DMS53 (cell line): ENCODE results near the gene PKNOX2.

Experiments used
- DNase-seq: peaks from one replicate; lab custom pipeline; 2025; lab: John Stamatoyannopoulos, UW

PKNOX2 gene

DNA sequence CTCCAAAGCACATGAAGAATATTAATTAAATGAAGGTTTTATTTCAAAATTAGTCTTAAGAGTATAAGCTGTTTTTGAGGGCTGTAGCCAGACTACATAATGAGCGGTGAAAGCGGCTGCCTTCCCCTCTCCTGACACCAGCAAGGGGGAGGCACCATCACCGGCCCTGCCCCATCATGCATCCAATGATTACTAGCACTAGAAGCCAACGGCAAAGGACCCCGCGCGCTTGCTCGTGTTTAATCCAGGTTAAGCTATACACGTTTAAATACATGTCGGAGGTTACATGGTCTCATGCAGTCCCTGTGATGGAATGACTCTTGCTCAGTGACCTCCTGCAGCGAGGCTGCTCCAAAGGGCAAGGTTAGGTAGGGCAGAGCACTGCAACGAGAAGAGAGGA, 281.2 kb downstream of the PKNOX2 start:
- no peak for DNase-seq

DNA sequence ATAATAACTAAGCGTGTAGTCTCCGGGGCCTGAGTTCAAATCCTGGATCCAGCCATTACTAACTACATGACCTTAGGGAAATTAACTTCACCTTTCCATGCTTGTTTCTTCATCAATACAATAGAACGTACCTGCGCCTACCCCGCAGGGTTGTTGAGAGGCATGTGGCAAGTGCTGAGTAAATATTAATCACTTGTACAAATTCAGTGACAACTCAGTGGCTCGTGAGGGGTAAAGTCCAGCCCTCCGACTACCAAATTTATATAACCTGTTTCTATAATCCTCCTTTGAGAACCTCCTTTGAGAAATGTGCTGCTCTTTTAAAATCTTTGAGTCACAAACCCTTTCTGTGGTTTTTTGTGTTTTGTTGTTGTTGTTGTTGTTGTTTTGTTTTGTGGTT, 281.7 kb downstream of the PKNOX2 start:
- peak; percentile 64 for DNase-seq

DNA sequence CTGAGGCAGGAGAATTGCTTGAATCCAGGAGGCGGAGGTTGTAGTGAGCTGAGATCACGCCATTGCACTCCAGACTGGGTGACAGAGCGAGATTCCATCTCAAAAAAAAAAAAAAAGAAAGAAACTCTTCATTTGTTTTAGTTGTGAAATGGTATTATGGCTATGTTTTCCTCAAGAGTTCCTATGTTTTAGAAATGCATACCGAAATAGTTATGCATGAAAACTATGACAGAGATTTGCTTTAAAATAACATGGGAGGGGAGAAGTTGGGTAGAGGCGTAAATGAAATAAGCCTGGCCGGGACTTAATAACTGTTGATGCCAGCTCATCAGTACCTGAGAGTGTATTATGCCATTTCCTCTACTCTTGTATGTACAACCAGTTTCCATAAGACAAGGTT, 283.2 kb downstream of the PKNOX2 start:
- DNase-seq, result no peak

DNA sequence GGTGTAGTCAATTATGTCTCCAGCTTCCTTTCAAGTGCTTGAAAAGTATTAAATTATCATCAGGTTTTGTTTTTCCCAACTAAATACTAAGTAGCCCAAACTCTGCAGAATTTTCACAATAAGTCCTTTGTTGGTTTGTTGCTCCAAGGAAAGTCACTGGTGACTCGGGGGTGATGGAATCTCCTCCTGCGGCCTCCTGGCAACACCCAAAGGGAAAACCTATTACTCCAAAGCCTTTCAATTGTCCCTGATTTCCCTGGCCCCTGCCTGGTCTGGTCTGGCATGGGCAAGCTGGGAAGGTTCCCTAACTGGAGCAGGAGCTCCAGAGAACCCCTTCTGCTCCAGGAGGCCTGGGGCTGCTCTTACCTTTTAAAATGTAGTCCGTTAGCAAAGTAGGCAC, 283.6 kb downstream of the PKNOX2 start:
- DNase-seq, result no peak

DNA sequence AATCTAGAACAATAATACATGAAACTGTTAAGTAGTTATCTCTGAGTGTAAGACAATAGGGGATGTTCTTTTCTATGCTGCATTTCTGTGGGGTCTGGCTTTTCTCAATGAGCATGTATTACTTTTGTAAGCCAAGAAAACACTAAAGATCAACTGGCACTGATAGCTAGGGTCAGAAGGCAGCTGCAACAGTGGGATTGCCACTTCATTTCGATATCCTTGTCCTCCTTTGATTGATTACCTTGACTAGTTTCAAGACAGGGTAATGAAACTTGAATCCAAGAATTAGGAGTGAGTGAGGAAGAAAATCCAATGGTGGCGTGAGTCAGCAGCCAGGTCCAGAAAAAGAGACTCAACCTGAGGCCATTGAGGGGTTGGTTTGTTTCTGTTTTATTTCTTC, 285.0 kb downstream of the PKNOX2 start:
- DNase-seq, result no peak

DNA sequence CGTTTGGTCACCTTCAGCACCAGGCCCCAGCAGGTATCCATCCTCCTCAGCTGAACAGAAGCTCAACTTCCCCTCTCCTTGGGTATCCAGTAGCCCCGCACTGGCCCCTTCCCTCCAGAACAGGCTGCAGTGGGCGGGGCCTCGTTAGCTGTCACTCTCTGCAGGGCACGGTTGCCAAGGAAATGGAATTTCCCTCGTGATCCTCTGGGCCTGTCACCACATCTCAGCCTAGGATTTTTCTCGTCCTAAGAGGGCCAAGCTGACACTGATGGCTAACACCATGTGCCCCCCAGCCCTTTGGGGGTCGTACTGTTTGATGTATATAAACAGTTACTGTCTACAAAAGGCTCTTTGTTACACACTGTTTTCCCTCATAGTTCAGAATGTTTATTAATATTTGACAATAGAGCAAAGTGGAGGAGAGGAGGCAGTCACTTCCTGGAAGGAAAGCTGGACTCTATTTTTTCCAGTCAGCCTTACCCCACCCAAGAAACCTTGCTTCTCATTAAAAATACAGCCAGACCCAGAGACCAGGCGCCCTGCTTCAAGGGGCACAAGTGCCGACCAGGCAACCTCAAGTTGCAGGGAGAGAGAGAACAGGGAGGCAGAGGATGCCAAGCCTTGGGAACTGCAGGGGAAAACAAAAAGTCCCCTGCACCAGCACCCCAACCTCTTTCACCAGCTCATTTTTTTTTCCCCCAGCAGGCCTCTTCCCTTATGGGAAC, 287.0 kb downstream of the PKNOX2 start:
- peak; percentile 81 for DNase-seq

DNA sequence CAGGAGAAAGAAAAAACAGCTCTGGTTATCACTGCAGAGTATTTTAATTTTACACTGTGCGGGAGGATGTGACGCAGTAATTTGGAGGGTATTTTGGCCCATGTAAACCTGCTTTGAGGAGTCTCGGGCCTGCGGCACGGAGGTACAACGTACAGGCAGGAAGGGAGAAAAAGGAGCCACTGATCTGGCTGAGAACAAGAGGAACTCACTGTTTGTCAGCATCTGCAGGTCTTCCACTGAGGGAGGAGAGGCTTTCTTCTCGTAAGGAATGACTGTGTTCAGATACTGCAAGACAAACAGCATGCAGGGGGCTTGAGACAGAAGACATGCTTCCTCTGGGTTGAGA, 287.5 kb downstream of the PKNOX2 start:
- DNase-seq, result no peak

DNA sequence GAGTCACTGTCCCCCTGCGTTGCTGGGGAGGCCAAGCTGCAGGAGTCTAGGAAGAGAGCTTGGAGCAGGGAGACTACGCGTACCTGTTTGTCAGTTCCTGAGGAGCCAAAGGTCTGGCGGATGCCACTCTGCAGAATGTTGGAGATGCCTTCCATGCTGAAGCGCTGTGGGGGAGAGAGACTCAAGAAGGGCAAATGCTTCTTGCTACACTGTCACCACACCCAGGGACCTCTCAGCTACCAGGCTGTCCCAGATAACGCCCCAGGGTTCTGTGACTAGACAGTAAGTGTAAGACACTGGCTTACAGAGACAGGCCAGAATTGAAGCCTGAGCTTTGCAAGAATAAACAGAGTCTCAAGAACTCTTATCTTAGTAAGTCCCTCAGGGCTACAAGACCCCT, 289.5 kb downstream of the PKNOX2 start:
- DNase-seq, result no peak

DNA sequence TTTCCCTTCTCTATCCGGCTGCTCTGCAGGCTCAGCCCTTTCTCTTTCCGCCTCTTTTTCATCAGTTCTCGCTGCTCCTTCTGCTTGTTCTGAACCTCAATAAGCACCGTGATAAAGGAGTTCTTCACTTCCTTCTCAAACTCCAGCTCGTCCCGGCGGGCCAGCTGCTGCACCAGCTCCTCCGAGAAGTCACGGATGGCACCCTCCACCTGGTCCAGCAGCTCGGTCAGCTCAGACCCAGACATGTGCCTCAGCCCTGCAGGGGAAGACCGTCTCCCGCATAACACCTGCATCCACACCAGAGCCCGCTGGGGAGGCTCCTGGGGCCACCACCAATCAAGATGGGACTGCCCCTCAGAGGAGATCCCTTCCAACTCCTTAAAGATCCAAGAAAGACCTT, 291.3 kb downstream of the PKNOX2 start:
- DNase-seq, result no peak

DNA sequence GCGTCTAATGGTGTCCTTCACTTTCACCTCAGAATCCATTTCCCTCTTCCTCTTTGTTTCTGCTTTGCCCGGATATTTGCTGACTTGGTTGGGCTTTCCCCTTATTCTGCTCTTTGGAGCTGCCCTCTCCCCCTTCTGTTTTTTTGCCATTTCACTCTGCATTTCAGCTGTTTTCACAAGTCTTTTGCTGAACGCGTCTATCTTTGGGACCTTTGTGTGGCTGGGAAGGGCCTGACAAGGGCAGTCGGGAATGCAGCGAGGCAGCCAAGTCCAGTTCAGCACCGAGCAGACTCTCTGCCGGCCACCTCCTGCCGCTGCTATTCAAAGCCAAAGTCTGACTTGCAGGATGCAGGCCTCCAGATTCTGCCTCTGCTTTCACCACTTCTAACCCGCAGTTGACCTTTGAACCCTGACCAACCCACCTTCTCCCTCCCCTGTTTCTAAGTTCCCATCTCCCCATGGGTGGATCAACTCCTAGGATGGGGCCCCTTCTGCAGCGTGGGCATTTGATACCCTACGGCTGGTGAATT, 293.3 kb downstream of the PKNOX2 start:
- DNase-seq, result no peak

DNA sequence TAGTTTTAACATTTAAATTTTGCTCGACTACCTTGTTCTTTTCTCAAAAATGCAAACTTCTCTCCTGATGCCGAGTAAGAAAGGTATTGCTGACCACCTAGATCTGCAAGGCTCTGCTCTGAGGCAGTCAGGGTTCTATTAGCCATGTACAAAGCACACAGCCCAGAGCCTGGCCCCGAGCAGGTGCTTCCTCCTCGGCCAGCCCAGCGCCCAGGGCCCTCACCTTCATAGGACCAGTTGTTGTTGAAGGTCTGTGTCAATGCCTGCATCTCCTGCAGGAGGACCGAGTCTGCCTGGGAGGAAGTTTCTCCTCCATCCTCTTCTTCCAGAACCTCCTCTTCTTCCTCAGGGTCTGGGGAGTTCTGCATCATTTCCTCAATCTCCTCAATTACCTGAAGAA, 295.7 kb downstream of the PKNOX2 start:
- DNase-seq, result no peak

DNA sequence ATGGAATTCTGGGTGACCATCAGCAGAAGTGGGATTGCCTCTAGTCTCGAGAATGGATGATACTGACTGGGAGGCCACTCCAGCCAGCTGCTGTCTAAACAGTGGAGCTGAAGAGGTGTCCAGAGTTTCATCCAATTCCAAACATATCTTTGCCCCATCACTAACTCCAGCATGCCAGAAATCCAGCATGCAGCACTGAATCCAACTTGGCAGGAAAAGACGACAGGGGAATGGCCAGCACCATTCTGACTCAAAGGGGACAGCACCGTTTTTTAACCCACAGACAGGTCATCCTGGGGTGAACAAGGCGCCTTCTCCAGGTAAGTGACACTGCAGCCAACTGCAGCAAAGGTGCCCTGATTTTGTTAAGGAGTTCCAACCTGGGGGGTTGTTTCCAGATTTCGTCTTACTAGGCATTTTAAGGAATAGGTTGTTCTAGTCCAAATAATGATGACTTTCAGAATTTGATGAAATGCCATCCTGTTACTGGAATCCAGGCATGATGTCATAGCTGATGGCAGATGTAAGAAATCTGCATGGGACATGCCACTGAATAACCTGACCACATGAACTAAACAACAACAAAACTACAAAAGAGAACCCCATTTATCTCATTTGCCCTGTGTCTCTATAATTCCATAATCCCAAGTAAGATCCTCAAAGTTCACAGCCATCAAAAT, 299.2 kb downstream of the PKNOX2 start:
- DNase-seq, result no peak

DNA sequence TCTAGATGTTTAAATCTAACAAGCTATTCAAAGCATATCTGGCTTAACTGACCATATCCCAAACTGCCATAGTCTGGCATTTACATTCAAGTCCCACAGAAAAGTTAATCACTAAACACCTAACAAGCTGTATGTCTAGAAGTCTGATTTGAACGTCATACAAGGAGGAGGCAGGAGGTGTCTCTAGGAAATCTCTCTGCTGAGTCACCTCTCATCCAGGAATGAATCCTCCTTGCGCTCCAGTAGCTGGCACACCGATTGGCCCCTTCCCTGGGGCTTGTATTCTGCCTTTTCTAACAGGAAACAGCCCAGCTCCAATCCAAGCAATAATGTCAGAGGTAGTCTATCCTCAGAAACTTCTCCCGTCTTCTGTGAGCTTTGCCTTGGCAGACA, 299.7 kb downstream of the PKNOX2 start:
- no peak for DNase-seq

DNA sequence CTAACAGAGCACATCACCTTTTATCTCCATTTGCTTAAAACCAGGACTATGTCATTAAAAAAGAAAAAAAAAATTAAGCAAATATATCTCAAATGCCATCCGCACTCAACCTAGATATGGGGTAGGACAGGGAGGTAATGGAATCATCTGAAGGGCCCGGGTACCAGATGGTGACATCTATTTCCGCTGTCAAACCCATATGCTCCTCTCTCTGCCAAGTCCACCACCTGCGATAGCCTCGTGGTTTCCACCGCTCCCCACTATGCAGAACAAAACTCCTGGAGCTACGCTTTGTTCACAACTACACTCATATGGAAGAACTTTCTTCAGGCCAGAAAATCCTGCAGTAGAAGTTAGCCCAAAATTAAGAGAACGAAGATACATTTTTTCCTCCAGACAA, 300.1 kb downstream of the PKNOX2 start:
- no peak for DNase-seq

DNA sequence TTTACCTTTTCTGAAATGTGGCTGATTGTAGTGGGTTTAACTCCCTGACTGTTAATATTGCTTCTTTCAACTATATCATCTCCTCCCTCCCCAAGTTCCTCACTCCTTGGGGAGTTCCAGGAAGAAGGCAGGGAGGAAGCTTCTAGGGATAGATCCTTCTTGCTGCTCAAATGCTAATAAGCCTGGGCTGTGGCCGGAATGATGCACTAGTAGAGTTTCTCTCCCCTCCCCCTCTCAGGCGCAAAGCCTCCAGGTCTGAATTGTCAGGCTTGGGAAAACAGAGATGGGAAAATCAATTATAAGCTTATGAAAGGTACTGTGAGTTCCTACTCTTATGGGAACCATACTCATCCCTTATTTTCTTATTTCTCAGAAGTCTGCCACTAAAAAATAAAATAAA, 300.7 kb downstream of the PKNOX2 start:
- no peak for DNase-seq

DNA sequence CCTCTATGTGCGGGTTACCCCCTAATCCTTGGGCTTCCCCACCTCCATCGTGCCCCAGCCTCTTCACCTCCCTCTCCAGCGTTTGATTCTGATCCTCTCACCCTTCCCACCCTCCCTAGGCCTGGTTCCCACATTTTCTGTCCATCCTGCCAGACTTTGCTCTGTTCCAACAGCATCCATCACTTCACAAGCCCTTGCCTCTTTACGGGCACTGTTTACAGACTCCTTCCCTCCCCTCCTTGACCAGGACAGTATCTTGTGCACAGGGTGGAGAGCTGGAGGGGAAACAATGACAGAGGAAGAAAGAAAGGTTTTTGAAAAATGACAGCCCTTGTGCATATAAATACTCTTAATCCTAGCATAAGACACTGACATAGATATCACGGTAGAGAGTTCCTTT, 301.1 kb downstream of the PKNOX2 start:
- no peak for DNase-seq

DNA sequence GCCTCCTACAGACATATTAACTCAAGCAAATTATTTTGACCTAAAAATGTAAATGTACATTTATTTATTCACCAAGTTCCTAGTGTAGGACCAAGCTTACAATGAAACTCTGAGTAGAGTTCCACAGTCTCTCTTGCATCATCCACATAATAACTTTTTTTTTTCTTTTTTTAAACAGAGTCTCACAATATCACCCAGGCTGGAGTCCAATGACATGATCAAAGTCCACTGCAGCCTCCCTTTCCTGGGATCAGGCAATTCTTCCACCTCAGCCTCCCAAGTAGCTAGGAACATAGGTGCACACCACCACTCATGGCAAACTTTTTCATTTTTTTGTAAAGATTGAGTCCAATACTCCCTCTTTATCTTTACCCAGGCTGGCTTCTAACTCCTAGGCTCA, 303.5 kb downstream of the PKNOX2 start:
- no peak for DNase-seq

DNA sequence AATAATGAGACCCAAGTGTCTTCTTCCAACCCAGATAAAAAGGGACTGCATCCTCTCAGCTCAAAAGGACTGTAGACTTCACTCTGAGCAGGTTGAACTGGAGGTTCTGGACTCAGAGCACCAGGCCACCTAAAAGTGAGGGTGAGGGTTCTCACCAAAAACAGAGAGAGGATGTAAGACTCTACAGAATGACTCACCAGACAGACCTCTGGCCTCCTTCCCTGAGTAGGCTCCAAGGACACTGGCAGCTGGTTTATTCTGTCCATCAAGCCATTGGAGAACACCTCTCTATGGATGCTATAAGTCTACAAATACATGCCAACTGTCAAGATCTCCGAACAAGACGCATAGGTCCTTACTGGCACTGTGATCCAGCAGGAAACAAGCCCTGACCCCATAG, 304.3 kb downstream of the PKNOX2 start:
- no peak for DNase-seq

DNA sequence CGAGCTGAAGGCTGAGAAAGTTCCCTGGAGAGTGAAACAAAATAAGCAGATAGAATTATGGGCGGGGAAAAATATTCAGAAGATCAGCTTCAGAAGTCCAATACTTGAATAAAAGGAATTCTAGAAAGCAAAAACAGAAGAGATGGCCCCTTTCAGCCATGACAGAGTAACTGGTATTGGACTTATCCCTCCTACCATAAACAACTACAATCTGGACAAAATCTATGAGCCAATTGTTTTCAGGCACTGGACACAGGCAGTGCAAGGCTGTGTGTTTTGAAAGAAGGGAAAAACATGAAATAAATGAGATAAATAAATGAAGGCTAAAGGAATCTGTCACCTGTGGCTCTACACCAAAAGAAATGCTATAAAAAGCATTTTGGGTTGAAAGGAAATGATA, 305.8 kb downstream of the PKNOX2 start:
- DNase-seq, result no peak

DNA sequence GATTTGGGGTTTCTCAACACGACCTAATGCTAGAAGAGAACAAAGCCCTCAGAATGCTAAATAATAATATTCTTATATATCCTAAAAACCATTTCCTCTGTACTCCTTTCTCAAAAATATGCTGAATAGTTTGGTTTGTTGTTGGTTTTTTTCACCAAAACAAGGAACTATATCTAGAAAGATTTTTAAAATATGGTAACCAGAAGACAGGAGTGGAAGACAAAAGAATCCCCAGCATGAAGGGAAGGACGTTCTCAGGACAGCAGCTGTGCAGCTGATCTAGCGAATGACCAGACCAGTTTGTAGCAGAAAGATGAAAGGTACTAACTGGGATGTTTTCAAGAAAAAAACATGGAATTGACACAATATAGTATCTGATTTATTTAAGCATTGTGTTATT, 312.2 kb downstream of the PKNOX2 start:
- DNase-seq, result no peak

DNA sequence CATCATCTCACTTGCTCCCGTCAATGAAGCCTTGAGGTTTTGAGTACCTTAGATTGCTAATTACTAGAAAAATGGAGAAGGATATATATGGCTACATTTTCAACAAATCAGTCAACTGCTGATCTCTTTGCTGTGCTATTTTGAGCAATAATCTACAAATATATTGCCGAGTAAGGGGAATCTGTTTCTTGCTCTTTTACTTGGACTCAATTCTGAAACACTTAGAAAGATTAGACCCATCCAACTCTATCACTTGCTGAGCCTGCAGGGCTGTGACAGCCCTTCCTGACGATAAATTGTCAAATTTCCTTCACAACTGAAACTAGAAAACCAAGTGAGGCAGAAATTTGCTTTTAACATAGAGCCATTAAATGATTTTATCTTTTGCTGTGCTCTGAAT, 314.6 kb downstream of the PKNOX2 start:
- DNase-seq, result no peak

DNA sequence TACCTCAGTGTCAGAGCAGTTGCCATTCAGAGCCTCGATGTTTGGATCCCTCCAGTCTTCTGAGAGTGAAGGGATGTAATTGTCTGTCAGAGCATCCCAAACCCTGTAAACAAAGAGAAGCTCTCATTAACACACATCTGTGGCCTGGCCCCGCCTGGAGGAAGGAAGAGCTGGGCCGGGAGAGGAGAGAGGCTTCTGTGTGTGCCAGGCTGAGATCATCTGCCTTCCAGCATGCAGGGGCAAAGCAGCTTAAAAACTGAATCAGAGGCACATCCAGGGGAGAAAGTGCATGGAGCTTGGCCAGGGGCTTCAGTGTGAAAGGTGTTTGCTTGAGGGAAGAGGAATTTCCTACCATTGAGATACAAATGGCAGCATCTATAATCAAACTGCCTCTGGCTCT, 317.0 kb downstream of the PKNOX2 start:
- DNase-seq, result no peak
